Liver (tissue), 9 donors: ENCODE data around the gene CSPG5. TPM values are rescaled to one million over a fixed set of nuclear protein-coding genes. Genes with fewer than 3 reads are reported as not detected.

Experiments used
- DNase-seq: peaks from one replicate; pipeline ENCODE4 v3.0.0-alpha.2; 2017; ENCODE audit warnings: low spot score
- H3K27ac ChIP-seq, 2 donors: one replicate each; pipeline ENCODE4 v1.7.0; 2013; ENCODE audit warnings: inconsistent platforms in 2 of 2, low read length in 2 of 2, control low read depth in 1 of 2, low read depth in 1 of 2, mild to moderate bottlenecking in 1 of 2
- H3K27me3 ChIP-seq, 4 donors: one replicate each; pipeline versions ENCODE4 v1.6.1 to v1.7.0; 2013; ENCODE audit warnings: low read length in 3 of 4, inconsistent platforms in 1 of 4, mild to moderate bottlenecking in 1 of 4, moderate library complexity in 1 of 4; ENCODE audit not compliant: control insufficient read depth in 4 of 4, insufficient read depth in 4 of 4
- H3K36me3 ChIP-seq, 4 donors: one replicate each; pipeline versions ENCODE4 v1.6.1 to v1.7.0; 2013; ENCODE audit warnings: low read length in 3 of 4, mild to moderate bottlenecking in 3 of 4, low read depth in 1 of 4, moderate library complexity in 1 of 4; ENCODE audit not compliant: control insufficient read depth in 4 of 4, insufficient read depth in 3 of 4
- H3K4me1 ChIP-seq, 4 donors: one replicate each; pipeline versions ENCODE4 v1.6.1 to v1.7.0; 2013; ENCODE audit warnings: low read length in 3 of 4, mild to moderate bottlenecking in 3 of 4, moderate library complexity in 1 of 4; ENCODE audit not compliant: control insufficient read depth in 4 of 4, insufficient read depth in 4 of 4
- H3K4me3 ChIP-seq, 3 donors: one replicate each; pipeline versions ENCODE4 v1.6.1 to v1.7.0; 2013; ENCODE audit warnings: low read length in 3 of 3, control low read depth in 1 of 3, low read depth in 1 of 3, mild to moderate bottlenecking in 1 of 3
- H3K9ac ChIP-seq, 2 donors: one replicate each; pipeline ENCODE4 v1.7.0; 2013; ENCODE audit warnings: low read length in 2 of 2, mild to moderate bottlenecking in 2 of 2, moderate library complexity in 2 of 2, control low read depth in 1 of 2, low read depth in 1 of 2
- H3K9me3 ChIP-seq, 4 donors: one replicate each; pipeline versions ENCODE4 v1.6.1 to v1.7.0; 2013; ENCODE audit warnings: low read length in 3 of 4; ENCODE audit not compliant: control insufficient read depth in 4 of 4
- EGR1 ChIP-seq, 2 donors: IDR thresholded peaks; 2 replicates each; pipeline ENCODE4 v1.6.1; 2016 to 2018; ENCODE audit warnings: antibody characterized with exemption in 2 of 2, low read depth in 2 of 2
- FOXA1 ChIP-seq: IDR thresholded peaks from 2 replicates; pipeline ENCODE4 v1.6.1; 2016; ENCODE audit warnings: antibody characterized with exemption
- FOXA2 ChIP-seq: IDR thresholded peaks from 2 replicates; pipeline ENCODE4 v1.6.1; 2016; ENCODE audit warnings: antibody characterized with exemption
- GABPA ChIP-seq, 2 donors: IDR thresholded peaks in 1 of 2; conservative IDR thresholded peaks in 1 of 2; 2 replicates each; pipeline ENCODE4 v1.6.1; 2016; ENCODE audit warnings: antibody characterized with exemption in 2 of 2, mild to moderate bottlenecking in 1 of 2, moderate library complexity in 1 of 2
- HNF4A ChIP-seq, 2 donors: conservative IDR thresholded peaks; 2 replicates each; pipeline ENCODE4 v1.6.1; 2016; ENCODE audit warnings: antibody characterized with exemption in 2 of 2, mild to moderate bottlenecking in 2 of 2
- HNF4G ChIP-seq: IDR thresholded peaks from 2 replicates; pipeline ENCODE4 v1.6.1; 2016; ENCODE audit warnings: antibody characterized with exemption
- JUND ChIP-seq, 2 donors: IDR thresholded peaks; 2 replicates each; pipeline ENCODE4 v1.6.1; 2016; ENCODE audit warnings: antibody characterized with exemption in 2 of 2
- NR2F2 ChIP-seq: IDR thresholded peaks from 2 replicates; pipeline ENCODE4 v1.6.1; 2016; ENCODE audit warnings: antibody characterized with exemption
- RAD21 ChIP-seq, 2 donors: IDR thresholded peaks; 2 replicates each; pipeline ENCODE4 v1.6.1; 2016; ENCODE audit warnings: antibody characterized with exemption in 2 of 2, mild to moderate bottlenecking in 2 of 2
- RXRA ChIP-seq, 2 donors: IDR thresholded peaks; 2 replicates each; pipeline ENCODE4 v1.6.1; 2017 to 2018; ENCODE audit warnings: antibody characterized with exemption in 2 of 2, mild to moderate bottlenecking in 1 of 2
- SP1 ChIP-seq: IDR thresholded peaks from 2 replicates; pipeline ENCODE4 v1.6.1; 2018; ENCODE audit warnings: antibody characterized with exemption, mild to moderate bottlenecking
- TAF1 ChIP-seq: conservative IDR thresholded peaks from 2 replicates; pipeline ENCODE4 v1.6.1; 2016; ENCODE audit warnings: antibody characterized with exemption, mild to moderate bottlenecking
- YY1 ChIP-seq: IDR thresholded peaks from 2 replicates; pipeline ENCODE4 v1.6.1; 2016; ENCODE audit warnings: antibody characterized with exemption, mild to moderate bottlenecking
- WGBS: extraction: QIAGEN DNeasy Blood & Tissue Kit; methylation state at CpG from one replicate; pipeline ENCODE4 v1.1.7; 2013; 5-methylcytosine and 5-hydroxymethylcytosine counted together
- polyA plus RNA-seq, 2 donors: library from polyadenylated mRNA; stranded (reverse) in 1 of 2; unstranded in 1 of 2; fragments of 200-250 nt in 1 of 2; fragments of >200 nt in 1 of 2; fragmentation: Nextera tagmentation in 1 of 2; extraction: Ambion mirVana in 1 of 2; gene quantifications; one replicate each; pipeline versions ENCODE4 v1.2.1 to v1.2.3, GENCODE V29; 2013 to 2015
- total RNA-seq, 2 donors: library from RNA; depleted of rRNA; stranded (reverse); fragments of >200 nt; gene quantifications; one replicate each; pipeline ENCODE4 v1.2.3, GENCODE V29; 2014
- TF ChIP-seq, protein P1 (sequence below): IDR thresholded peaks from 2 replicates; pipeline ENCODE4 v1.6.1; 2016; ENCODE audit warnings: antibody characterized with exemption
- TF ChIP-seq, protein P2 (sequence below): IDR thresholded peaks from 2 replicates; pipeline ENCODE4 v1.6.1; 2016; ENCODE audit warnings: antibody characterized with exemption
- TF ChIP-seq, protein P3 (sequence below): fragments of 150-350 bp; IDR thresholded peaks from 2 replicates; pipeline ENCODE4 v1.5.1; 2017; ENCODE audit warnings: improper control_type of control experiment, low read depth, low read length; ENCODE audit not compliant: missing input control
- TF ChIP-seq, protein P4 (sequence below): IDR thresholded peaks from 2 replicates; pipeline ENCODE4 v1.6.1; 2016; ENCODE audit warnings: antibody characterized with exemption
- TF ChIP-seq, protein P5 (sequence below): IDR thresholded peaks from 2 replicates; pipeline ENCODE4 v1.6.1; 2016; ENCODE audit warnings: antibody characterized with exemption, mild to moderate bottlenecking
- donor health status: healthy.
- donor health status: healthy.
- donor health status: healthy.
- donor health status: healthy.
- donor health status: healthy.

Gene CSPG5
- total and polyA plus RNA-seq, 4 donors, result 0.25 to 0.42 (median 0.33) TPM; not detected in 1

DNA sequence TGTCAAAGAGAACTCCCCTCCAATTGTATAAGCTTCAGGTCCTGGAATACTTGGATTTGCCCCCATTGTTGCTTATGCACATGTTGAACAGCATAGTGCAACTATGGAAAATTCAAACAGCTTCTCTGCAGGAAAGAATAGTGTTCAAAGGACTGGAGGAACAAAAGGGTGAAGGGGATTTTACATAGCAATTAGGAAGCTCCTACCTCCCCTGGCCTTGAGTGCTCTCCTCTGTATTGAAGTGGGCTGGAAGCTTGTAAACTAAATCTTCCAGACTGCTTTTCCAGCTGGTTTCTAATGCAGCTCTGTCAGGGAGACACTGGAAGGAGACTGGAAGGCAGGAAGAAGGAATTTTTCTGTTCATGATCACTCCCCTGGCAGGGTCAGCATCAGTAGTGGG is 57.9 kb downstream of the CSPG5 start:
- no peaks in the 10 kb centered on the region for H3K36me3 ChIP-seq
- H3K9me3 ChIP-seq, result no peaks in the 10 kb centered on the region
- no peak overlapping the region for H3K27ac ChIP-seq
- H3K4me3 ChIP-seq, result no peak overlapping the region
- TF ChIP-seq, protein P1, sequence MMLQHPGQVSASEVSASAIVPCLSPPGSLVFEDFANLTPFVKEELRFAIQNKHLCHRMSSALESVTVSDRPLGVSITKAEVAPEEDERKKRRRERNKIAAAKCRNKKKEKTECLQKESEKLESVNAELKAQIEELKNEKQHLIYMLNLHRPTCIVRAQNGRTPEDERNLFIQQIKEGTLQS, result no peak
- TF ChIP-seq, protein P2, sequence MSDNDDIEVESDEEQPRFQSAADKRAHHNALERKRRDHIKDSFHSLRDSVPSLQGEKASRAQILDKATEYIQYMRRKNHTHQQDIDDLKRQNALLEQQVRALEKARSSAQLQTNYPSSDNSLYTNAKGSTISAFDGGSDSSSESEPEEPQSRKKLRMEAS, result no peak
- TF ChIP-seq NR2F2, result no peak
- TF ChIP-seq JUND (IDR thresholded peaks at IDR 0.05), result no peak
- TF ChIP-seq, protein P3, sequence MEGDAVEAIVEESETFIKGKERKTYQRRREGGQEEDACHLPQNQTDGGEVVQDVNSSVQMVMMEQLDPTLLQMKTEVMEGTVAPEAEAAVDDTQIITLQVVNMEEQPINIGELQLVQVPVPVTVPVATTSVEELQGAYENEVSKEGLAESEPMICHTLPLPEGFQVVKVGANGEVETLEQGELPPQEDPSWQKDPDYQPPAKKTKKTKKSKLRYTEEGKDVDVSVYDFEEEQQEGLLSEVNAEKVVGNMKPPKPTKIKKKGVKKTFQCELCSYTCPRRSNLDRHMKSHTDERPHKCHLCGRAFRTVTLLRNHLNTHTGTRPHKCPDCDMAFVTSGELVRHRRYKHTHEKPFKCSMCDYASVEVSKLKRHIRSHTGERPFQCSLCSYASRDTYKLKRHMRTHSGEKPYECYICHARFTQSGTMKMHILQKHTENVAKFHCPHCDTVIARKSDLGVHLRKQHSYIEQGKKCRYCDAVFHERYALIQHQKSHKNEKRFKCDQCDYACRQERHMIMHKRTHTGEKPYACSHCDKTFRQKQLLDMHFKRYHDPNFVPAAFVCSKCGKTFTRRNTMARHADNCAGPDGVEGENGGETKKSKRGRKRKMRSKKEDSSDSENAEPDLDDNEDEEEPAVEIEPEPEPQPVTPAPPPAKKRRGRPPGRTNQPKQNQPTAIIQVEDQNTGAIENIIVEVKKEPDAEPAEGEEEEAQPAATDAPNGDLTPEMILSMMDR, result no peak
- TF ChIP-seq HNF4A (conservative IDR thresholded peaks at IDR 0.05), result no peak
- TF ChIP-seq FOXA1, result no peak
- TF ChIP-seq, protein P4, sequence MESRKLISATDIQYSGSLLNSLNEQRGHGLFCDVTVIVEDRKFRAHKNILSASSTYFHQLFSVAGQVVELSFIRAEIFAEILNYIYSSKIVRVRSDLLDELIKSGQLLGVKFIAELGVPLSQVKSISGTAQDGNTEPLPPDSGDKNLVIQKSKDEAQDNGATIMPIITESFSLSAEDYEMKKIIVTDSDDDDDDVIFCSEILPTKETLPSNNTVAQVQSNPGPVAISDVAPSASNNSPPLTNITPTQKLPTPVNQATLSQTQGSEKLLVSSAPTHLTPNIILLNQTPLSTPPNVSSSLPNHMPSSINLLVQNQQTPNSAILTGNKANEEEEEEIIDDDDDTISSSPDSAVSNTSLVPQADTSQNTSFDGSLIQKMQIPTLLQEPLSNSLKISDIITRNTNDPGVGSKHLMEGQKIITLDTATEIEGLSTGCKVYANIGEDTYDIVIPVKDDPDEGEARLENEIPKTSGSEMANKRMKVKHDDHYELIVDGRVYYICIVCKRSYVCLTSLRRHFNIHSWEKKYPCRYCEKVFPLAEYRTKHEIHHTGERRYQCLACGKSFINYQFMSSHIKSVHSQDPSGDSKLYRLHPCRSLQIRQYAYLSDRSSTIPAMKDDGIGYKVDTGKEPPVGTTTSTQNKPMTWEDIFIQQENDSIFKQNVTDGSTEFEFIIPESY, result no peak
- DNase-seq, result no peak
- no peaks in the 10 kb centered on the region for H3K27me3 ChIP-seq
- no peak overlapping the region for H3K9ac ChIP-seq
- H3K4me1 ChIP-seq, result peaks cover 0 to 6% (median 3%) of the 10 kb centered on the region in 4 donors

GRCh38 chr3:47517937-47518336 is 60.7 kb downstream of the CSPG5 start:
- Histone ChIP-seq H3K27ac (no peak overlapping the region), H3K36me3 (no peaks in the 10 kb centered on the region), H3K27me3 (no peaks in the 10 kb centered on the region), H3K9ac (no peak overlapping the region), H3K9me3 (no peaks in the 10 kb centered on the region), H3K4me3 (no peak overlapping the region), H3K4me1 (peaks cover 3 to 24% (median 13%) of the 10 kb centered on the region in 4 donors)
- TF ChIP-seq FOXA1 (no peak), HNF4G (no peak), GABPA (IDR thresholded peaks at IDR 0.05 in 1 of 2, conservative IDR thresholded peaks at IDR 0.05 in 1 of 2) (no peak), TAF1 (no peak), HNF4A (conservative IDR thresholded peaks at IDR 0.05) (no peak), FOXA2 (no peak), NR2F2 (no peak), RXRA (IDR thresholded peaks at IDR 0.05) (no peak), EGR1 (IDR thresholded peaks at IDR 0.05; ENCODE audit: low read depth in 2 of 2) (no peak), SP1 (no peak), YY1 (no peak), JUND (IDR thresholded peaks at IDR 0.05) (no peak), RAD21 (IDR thresholded peaks at IDR 0.05) (no peak)
- TF ChIP-seq, protein P5, sequence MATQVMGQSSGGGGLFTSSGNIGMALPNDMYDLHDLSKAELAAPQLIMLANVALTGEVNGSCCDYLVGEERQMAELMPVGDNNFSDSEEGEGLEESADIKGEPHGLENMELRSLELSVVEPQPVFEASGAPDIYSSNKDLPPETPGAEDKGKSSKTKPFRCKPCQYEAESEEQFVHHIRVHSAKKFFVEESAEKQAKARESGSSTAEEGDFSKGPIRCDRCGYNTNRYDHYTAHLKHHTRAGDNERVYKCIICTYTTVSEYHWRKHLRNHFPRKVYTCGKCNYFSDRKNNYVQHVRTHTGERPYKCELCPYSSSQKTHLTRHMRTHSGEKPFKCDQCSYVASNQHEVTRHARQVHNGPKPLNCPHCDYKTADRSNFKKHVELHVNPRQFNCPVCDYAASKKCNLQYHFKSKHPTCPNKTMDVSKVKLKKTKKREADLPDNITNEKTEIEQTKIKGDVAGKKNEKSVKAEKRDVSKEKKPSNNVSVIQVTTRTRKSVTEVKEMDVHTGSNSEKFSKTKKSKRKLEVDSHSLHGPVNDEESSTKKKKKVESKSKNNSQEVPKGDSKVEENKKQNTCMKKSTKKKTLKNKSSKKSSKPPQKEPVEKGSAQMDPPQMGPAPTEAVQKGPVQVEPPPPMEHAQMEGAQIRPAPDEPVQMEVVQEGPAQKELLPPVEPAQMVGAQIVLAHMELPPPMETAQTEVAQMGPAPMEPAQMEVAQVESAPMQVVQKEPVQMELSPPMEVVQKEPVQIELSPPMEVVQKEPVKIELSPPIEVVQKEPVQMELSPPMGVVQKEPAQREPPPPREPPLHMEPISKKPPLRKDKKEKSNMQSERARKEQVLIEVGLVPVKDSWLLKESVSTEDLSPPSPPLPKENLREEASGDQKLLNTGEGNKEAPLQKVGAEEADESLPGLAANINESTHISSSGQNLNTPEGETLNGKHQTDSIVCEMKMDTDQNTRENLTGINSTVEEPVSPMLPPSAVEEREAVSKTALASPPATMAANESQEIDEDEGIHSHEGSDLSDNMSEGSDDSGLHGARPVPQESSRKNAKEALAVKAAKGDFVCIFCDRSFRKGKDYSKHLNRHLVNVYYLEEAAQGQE, result no peak
- TF ChIP-seq, protein P1, result no peak
- TF ChIP-seq, protein P4, result no peak
- TF ChIP-seq, protein P2, result no peak
- TF ChIP-seq, protein P3, result no peak
- 70% methylated on average over 2 of the region's 2 CpGs for WGBS
- DNase-seq, result no peak
